HG03039 (cell line): ENCODE measurements around the gene LMAN2.

Experiments
- ATAC-seq: cut with Tn5 transposase; IDR thresholded peaks from one replicate; pipeline ENCODE4 v1.9.1; 2021; ENCODE audit warnings: mild to moderate bottlenecking, moderate library complexity; ENCODE audit not compliant: unreplicated experiment

LMAN2 gene, protein sequence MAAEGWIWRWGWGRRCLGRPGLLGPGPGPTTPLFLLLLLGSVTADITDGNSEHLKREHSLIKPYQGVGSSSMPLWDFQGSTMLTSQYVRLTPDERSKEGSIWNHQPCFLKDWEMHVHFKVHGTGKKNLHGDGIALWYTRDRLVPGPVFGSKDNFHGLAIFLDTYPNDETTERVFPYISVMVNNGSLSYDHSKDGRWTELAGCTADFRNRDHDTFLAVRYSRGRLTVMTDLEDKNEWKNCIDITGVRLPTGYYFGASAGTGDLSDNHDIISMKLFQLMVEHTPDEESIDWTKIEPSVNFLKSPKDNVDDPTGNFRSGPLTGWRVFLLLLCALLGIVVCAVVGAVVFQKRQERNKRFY

DNA sequence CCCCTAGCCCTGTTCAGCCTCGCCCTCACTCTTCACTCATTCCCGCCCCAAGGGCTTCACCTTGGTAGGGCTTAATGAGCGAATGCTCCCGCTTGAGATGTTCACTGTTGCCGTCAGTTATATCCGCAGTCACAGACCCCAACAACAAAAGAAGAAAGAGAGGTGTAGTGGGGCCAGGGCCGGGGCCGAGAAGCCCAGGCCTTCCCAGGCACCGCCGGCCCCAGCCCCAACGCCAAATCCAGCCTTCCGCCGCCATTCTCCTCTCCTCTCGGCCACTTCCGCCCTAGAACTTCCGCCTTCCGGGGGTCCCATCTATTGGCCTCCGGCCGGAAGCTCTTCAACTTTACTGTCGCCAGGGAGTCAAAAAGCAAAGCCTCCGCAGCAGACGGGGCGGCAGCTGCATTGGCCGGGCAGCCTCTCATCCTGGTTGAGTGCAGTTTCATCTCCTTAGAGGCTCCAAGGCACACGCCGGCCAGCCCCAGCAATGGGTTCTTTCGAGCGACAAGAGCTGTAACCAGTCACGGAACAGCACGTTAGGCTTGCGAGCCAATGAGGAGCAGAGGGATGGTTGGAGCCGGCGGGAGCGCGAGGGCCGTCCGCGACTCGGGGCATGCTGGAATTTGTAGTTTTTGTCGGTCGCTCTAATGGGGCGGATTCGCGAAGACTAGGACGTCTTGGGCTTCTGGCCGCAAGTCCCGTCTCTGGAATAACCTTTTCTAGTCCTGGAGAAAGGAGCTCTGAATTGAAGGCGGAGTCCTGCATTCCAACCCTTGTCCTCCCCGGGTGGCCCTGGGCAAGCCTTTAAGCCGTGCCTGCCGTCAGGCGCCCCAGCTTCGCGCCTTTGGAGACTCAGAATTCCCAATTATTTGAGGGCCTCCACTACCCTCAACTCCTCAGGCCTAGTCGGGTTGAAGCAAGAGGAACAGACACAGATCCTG lies at the start of gene LMAN2:
TSS of gene LMAN2 (minus strand) at position 277 of the 938 bp plus-strand sequence. CDS start at position 256, 21 bp downstream.
- peak; percentile 83 for ATAC-seq

DNA sequence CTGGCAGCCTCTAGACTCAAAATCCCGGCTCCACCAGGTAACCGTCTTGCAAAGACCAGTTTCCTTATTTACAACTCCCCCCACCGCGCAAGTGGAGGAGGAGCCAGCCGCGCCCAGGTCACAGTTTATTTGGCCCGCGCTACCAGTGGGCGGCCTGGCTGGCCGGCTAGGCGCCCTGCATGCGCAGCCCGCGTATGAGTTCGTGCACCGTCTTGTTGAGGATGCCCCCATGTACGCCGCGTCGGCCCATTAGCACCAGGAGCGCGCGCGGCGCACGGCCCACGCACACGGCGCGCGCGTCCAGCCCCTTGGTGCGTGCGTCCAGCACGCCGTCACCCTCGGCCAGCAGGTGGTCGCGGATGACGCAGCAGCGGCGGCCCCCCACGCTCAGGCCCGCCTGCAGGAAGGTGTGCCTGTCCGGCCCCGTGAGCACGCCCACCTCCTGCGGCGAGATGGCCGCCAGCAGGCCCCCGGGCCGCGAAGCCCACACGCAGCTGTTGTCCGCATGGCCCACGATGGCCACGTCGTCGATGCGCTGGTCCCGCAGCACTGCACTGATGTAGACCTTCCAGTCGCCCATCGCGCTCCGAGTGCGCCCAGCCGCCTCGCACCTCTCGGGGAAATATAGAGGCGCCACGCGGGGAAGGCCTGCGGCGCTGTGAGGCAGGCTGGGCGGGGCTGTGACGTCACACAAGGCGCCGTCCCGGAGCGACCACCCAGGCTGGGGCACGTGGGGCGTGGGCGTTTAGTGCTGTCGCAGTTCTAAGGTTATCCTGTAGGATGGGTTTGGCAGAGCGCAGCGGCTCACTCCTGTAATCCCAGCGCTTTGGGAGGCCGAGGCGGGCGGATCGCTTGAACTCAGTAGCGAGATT lies 48.8 kb upstream of the LMAN2 start, which contains the start of gene PFN3:
TSS of gene PFN3 (minus strand) at position 665 of the 872 bp plus-strand sequence. CDS start at position 580, 85 bp downstream.
- no peak for ATAC-seq

DNA sequence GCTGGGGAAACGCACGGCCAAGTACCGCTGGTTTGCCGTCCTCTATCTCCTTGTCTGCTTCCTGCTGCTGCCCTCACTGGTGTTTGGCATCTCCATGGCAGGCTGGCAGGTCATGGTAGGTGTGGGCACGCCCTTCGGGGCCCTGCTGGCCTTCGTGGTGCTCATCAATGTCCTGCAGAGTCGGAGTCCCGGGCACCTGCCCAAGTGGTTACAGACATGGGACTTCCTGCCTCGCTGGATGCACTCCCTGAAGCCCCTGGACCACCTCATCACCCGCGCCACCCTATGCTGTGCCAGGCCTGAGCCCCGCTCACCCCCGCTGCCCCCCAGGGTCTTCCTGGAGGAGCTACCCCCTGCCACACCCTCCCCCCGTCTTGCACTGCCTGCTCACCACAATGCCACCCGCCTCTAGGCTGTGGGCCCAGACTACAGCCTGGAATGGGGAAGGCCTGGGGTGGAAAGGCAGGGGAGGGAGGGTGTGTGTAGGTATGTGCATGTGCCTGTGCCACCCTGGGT lies 46.5 kb upstream of the LMAN2 start:
- no peak for ATAC-seq

DNA sequence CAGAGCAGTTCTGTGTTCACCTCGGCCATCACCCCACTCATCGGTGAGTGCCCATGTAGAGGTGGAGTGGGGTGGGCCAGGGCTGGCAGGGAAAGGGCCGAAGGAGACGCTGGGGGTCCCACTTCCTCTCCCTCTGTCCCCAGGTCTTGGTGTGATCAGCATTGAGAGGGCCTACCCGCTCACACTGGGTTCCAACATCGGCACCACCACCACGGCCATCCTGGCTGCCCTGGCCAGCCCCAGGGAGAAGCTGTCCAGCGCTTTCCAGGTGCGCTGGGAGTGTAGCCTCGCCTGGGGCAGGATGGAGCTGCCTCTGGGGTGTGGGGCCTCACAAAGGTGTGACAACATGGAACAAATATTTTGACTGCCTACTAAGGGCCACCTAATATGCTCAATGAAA lies 45.3 kb upstream of the LMAN2 start:
- no peak for ATAC-seq

DNA sequence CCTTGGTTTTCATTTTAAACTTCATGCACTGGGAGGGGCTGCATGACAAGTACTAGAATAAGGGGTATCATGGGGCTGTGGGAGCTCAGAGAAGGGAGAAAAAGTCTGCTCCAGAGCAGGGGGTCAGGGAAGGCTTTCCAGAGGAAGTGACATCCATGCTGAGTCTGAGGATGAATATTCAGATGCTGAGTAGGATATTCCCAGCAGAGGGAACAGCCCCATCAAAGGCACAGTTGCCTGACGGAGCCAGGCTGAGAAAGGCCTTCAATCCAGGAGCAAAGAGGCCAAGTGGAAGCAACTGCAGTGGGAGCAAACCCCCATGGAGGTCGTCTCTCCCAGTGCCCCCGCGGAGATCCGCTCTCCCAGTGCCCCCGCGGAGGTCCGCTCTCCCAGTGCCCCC lies 44.6 kb upstream of the LMAN2 start:
- no peak for ATAC-seq

DNA sequence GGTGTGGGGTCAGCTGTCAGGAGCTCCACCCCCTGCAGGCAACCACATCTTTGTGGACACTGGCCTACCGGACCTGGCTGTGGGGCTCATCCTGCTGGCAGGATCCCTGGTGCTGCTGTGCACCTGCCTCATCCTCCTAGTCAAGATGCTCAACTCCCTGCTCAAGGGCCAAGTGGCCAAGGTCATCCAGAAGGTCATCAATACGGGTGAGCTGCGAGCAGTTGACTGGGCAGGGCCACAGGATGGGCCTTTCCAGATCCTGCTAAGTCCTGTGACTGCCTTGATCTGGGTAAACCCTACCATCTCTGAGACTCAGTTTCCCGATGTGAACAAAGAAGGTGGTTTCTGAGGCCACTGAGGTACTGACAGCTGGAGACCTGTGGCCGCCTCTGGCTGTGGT lies 42.5 kb upstream of the LMAN2 start:
- no peak for ATAC-seq

DNA sequence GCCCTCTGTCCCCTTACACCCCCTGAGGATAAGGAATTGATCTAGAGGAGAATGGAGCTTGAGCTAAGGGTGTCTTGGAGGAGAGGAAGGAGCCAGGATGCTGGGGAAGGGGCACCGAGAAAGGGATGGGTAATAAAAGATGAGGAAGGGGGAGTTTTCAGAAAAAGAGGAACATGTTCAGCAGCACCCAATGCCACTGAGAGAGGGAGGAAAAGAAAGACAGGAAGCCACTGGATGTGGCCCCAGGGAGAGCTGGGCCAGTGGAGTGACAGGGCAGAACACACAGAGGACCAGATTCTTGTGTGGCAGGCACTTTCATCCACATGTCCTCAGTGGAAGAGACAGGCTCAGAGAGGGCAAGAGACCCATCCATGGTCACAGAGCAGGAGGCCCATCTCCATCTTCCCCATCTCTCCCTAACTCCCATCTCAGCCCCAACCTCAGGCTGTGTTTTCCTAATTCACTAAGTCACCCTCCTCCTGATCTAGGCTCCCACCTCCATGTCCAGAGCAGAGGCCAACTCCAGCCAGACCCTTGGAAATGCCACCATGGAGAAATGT lies 41.8 kb upstream of the LMAN2 start:
- no peak for ATAC-seq

DNA sequence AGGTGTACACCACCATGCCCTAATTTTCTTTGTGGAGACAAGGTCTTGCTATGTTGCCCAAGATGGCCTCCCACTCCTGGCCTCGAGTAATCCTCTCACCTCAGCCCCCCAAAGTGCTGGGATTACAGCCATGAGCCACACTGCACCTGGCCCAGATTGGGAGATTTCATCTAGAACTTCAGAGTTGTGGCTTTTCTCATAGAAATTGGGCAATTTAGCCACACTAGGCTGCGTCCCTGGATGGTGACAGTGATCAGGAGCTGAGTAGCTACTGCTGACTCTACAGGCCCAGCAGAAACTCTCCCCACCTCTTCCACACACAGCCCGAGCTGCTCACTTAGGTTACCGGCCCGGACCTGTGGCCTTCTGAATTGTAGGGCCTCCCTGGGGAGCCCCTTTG lies 41.3 kb upstream of the LMAN2 start:
- no peak for ATAC-seq

DNA sequence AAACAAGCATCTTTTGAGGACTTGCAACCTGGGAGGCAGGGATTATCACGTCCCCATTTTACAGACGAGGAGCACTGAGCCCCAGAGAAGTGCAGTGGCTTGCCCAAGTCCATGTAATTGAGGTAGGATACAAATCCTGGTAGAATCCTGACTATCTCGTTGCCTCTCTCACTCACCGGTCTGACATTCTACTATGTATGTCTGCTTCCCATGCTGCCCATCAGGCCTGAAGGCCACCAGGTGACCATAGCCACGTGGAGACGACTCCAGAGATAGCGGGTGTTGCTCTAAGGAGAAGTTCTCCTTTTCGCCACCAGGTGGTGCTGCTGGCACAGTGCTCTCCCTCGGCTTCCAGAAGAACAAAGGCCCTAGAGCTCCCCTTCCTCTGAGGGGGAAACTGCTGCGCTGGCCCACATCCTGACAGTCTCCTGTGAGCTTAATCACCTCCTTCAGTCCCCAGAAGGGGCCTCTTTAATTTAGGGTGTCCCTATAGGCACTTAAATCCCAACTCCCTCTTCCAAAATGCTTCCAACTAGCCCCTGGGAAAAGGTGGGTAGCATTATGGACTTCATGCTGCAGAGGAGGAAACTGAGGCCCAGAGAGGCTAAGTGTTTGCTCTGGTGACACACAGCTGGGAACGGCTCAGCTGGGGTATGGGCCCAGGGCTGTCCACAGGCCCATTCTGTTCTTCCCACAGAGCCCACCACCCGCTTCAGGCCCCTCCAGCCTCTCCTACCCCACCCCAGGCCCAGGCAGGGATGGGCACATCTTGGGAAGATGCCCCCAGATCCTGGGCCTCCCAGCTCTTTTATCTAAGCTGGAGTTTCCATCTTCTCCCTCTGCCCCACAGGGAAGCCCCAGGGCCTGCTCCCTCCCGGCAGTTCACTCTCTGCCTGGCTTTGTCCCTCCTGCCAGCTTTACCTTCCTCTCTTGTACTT lies 39.2 kb upstream of the LMAN2 start:
- ATAC-seq = no peak

DNA sequence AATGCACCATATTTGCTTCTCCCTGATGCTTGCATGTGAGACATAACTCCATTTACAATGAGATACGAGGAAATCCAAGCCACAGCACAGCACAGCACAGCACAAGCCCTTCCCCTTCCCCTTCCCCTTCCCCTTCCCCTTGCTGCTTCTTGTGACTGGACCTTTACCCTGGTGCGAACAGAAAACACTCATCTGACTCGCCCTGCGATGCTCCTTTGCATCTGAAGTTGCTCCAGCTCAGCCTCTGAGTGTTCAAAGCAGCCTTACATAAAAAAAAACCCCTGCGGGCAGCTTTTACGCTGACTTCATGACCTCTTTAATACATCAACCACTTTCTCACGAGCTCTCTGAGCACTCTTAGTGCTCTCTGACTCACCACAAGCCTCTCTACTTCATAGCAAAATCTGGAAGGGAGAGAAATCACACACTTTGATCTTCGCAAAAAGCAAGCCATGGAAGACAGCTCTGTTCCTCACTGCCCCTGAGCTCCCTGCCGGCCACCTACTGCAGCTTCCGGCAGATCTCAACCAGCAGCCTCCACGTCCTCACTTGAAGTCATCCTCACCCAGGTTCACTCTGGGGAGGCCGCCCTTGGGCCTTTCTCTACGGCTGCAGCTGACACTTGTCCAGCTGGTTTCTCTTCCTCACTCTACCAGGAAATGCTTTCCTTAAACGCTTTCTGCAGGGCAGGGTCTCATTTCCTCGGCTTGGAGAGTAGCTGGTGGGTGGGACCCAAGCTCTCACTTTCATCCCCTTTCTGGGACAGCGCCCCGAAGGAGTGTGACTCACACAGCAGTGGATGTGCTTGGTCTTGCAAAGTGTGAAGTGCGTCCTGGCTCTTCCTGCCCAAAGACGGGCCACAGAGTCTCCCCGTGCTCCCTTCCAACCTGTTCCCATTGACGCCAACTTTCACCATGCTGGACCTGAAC lies 38.0 kb upstream of the LMAN2 start:
- no peak for ATAC-seq

DNA sequence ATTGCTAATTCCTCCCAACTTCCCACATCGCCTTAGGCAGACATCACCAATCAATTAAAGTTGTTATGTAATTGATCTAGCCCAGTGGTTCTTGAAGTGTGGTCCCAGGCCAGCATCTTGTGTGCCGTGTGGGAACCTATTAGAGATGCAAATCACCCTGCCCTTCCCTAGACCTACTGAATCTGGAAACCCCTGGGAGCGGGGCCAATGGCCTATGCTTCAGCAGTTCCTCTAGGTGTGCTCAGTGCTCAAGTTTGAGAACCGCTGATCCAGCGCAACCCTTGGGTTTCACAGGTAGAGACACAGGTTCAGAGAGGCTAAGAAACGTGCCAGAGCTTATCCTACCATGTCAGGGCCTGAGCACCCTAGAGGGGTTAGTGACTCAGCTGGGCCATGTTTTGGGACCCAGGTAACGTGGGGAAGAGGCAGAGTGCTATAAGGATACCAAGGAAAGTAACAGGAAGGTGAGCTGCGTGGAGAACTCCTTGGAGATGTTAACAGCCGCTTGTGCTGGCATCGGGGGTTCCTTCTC lies 37.1 kb upstream of the LMAN2 start:
- ATAC-seq = no peak

DNA sequence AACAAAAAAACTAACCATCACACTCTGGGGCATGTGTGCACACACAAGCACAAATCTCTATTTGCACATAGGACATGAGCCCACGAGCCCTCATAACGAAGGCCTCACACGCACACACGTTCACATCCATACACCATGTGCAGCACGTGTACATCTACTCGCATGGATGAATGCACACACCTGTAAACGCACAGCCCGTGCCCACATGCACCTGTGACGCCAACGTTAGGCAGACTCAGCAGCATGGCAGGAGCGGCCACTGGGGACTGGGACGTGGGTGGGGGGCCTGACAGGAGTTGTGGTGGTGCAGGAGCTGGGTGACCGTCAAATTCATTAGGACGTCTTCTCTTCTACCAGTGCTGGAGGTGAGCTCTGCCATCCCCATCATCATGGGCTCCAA lies 35.9 kb upstream of the LMAN2 start:
- ATAC-seq = no peak

DNA sequence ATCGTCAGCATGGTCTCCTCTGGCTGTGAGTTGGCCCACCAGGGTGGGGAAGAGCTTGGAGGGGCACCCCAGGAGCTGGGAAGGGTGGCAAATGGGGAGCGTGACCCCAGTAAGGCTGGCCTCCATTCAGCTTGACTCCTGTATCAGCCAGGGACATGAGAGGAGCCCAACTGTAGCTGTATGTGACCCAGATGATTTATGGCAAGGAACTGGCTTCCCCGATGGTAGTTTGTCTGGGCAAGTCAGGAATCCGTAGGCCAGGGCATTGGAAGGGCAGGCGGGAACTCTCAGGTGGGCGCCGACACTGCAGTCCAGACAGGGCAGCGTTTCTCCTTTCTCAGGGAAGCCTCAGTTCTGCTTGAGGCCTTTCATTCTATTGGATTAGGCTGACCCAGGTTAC lies 35.1 kb upstream of the LMAN2 start:
- no peak for ATAC-seq

DNA sequence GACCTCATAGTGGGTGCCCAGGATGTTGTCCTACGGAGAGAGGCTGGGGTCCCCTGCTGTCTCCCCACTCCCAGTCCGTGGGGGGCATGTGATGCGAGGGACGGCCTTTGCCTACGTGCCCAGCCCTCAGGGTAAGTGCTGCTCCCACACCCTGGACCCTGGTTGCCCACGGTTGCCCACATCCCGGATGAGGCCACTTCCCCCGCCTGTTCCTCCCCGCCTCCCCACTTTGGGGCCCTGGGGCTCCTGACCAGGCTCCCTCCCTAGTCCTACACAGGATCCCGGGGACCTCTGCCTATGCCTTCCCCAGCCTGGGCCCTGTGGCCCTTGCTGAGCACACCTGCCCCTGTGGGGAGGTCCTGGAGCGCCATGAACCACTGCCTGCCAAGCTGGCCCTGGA lies 34.3 kb upstream of the LMAN2 start:
- no peak for ATAC-seq

DNA sequence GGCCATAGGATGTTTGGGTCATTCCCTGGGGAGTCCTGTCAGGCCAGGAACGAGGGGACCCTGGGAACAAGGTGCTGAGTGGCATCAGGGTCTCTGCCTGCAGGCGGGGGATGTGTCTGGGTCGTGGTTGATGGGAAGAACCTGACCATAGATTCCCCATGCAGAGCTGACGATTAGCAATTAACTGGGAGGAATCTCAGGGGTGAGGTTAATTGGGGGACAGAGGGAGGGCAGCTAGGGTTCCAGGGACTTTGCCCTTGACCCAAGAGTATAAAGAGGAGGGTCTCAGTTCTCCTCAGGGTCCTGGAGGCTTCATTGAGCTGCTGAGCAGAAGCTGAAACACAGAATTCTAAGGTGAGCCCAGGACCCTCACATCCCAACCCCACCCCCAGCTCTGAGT lies 32.7 kb upstream of the LMAN2 start, which contains the start of gene SLC34A1:
TSS of gene SLC34A1 (plus strand) at position 301 of the 400 bp plus-strand sequence. CDS start 1,308 bp downstream, outside the sequence.
- ATAC-seq = no peak

DNA sequence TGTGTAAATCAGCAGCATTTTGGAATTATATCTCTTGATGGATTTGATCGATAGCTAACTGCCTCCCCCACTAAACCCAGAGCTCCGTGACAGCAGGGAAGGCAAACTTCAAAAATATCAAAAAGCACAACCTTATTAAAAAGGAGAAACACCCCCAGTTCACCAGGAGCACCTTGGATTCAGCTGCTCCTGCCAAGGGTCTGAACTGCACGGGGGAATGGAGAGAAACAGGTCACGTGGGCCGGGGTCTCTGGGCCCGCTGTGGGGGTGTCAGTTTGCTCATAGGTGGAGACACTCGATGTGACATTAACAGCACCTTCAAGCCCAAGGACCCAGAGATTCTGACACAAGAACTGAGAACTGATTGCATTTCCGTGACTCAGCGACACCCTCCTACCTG lies 31.7 kb upstream of the LMAN2 start:
- ATAC-seq = no peak

DNA sequence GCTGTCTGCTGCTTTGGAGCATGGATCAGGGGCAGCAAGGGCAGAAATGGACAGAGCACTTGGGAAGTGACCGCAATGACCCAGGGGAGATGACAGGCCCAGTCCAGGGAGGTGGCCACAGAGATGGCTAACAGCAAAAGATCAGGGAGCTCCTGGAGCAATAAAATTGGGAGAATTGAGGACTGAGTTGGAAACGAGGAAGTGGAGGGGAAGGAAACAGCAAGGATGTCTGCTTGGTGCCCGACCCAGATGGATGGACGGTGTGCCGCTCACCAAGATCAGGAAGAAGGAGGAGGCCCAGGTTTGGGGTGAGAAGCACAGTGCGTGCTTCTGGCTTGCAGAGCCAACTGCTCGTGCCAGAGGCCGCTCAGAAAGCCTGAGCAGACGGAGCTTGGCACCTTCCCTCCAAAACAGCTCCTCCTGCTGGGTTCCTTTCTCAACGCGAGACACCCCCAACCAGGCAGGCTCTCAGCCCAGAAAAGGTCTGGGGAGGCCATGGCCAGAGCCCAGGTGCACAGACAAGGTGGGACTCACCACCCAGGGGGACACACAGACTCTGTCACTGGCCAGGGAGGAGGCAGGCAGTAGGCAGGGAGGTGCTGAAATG lies 31.1 kb upstream of the LMAN2 start:
- ATAC-seq = no peak

DNA sequence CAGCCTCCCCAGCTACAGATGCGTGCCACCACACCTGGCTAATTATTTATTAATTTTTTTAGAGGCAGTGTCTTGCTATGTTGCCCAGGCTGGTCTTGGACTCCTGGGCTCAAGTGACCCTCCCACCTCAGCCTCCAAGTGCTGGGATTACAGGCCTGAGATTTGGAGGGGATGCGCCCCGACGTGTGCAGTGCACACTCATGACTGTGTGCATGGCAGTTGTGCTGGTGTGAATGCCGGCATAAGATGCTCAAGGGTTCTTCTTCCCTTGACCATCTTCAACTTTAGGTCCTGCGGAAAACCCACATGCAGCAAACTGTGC lies 29.3 kb upstream of the LMAN2 start:
- ATAC-seq = no peak
